Measurements from ENCODE around the gene EXPH5. TPM values are rescaled to one million over a fixed set of nuclear protein-coding genes. Genes with fewer than 3 reads are reported as not detected.

Gene EXPH5
- total and polyA plus RNA-seq, 2 donors (not counting 1 experiment from before 2014, with no cell fraction given), result 0.12 to 0.37 TPM

- Histone ChIP-seq H2AFZ (ENCODE audit: insufficient read depth, low read depth, low read length, poor library complexity, severe bottlenecking) (no peak overlapping the region), H3K36me3 (replicated peaks in 1 of 2; ENCODE audit: control extremely low read depth in 1 of 2, control insufficient read depth in 1 of 2, extremely low read depth in 1 of 2, insufficient read depth in 2 of 2, low read length in 1 of 2) (peaks cover 0 to 2% of the 10 kb centered on the region in 2 experiments), H4K20me1 (ENCODE audit: control insufficient read depth, insufficient read depth, low read length, poor library complexity, severe bottlenecking) (no peaks in the 10 kb centered on the region), H3K9ac (ENCODE audit: low read length) (no peak overlapping the region), H3K4me1 (ENCODE audit: control insufficient read depth in 2 of 2, insufficient read depth in 2 of 2, low read length in 2 of 2) (no peaks in the 10 kb centered on the region), H3K79me2 (ENCODE audit: control insufficient read depth, insufficient read depth, low read length) (no peaks in the 10 kb centered on the region), H3K9me3 (ENCODE audit: control extremely low read depth in 1 of 3, control insufficient read depth in 2 of 3, insufficient read depth in 1 of 3, low read length in 2 of 3) (no peaks in the 10 kb centered on the region), H3K27ac (ENCODE audit: low read length in 2 of 2) (no peak overlapping the region), H3K4me3 (ENCODE audit: control extremely low read depth in 1 of 5, extremely low read depth in 1 of 5, insufficient read depth in 1 of 5, low read depth in 2 of 5, low read length in 4 of 5) (no peak overlapping the region), H3K4me2 (replicated peaks; ENCODE audit: low read depth, low read length, poor library complexity, severe bottlenecking) (no peak overlapping the region), H3K27me3 (replicated peaks in 1 of 4; ENCODE audit: control extremely low read depth in 1 of 4, control insufficient read depth in 3 of 4, insufficient read depth in 4 of 4, low read length in 3 of 4) (no peaks in the 10 kb centered on the region)
- Mint-ChIP-seq H3K27me3 (no peaks in the 10 kb centered on the region), H3K4me3 (no peak overlapping the region), H3K4me1 (no peaks in the 10 kb centered on the region), H3K9me3 (ENCODE audit: insufficient read depth) (no peaks in the 10 kb centered on the region), H3K27ac (no peak overlapping the region)
- ChIA-PET CTCF (no interaction called here), POLR2A (no interaction called here)
- no peak for ATAC-seq (ENCODE audit: low read depth)
- intact Hi-C loops (cut with micrococcal nuclease), result no loop called here
- TF ChIP-seq CTCF (IDR thresholded peaks at IDR 0.05), result no peak
- no peak for TF ChIP-seq EZH2 (IDR thresholded peaks at IDR 0.05; ENCODE audit: borderline replicate concordance, insufficient read depth, low read depth, low read length, poor library complexity, severe bottlenecking)
- no peak for DNase-seq
These were observed 110.4 kb downstream of the EXPH5 start for GRCh38 chr11:108483163-108483562.

DNA sequence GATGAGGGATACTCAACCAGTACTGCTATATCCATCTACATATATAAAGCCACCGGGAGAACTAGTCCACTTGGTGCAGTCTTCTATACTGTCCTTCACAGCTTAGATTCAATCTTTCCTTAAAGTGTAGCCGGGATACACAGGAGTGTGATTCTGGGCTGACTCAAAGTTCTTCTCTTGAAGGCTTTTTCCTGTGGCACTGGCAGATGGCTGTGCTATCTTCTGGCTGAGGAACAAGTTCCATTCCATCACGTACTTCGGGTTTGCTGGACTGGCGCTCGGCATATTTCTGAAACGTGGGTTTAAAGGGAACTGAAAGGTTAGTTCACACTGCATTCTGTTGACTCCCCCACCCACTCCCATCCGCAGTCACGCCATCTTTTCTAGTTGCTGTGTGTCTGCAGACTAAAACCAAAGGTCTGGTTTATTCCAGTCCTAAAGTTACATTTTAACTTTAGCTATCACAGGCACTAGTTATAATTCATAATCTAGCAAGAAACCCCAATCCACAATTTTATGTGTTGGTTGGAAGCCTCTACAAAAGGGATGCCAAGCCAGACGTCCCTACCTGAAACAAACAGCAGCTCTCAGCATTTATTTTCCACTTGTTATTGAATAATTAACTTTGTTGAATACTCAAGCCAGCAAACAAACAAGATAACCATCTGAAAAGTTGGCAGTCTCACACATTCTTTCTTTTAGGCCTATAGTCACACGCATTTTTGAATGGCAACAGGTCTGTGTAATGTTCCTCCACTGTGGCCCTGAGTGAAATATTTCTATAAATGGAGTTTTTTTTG is 118.7 kb downstream of the EXPH5 start:
- no peaks in the 10 kb centered on the region for H3K4me1 Mint-ChIP-seq
- Histone ChIP-seq H3K79me2 (ENCODE audit: control insufficient read depth, insufficient read depth, low read length) (no peaks in the 10 kb centered on the region), H3K36me3 (replicated peaks in 1 of 2; ENCODE audit: control extremely low read depth in 1 of 2, control insufficient read depth in 1 of 2, extremely low read depth in 1 of 2, insufficient read depth in 2 of 2, low read length in 1 of 2) (no peaks in the 10 kb centered on the region)

More for the DNA sequence above, 118.7 kb downstream of the EXPH5 start:
- Histone ChIP-seq H4K20me1 (ENCODE audit: control insufficient read depth, insufficient read depth, low read length, poor library complexity, severe bottlenecking) (no peaks in the 10 kb centered on the region), H3K27me3 (replicated peaks in 1 of 4; ENCODE audit: control extremely low read depth in 1 of 4, control insufficient read depth in 3 of 4, insufficient read depth in 4 of 4, low read length in 3 of 4) (no peaks in the 10 kb centered on the region), H3K9ac (ENCODE audit: low read length) (no peak overlapping the region), H3K4me3 (ENCODE audit: control extremely low read depth in 1 of 5, extremely low read depth in 1 of 5, insufficient read depth in 1 of 5, low read depth in 2 of 5, low read length in 4 of 5) (no peak overlapping the region), H2AFZ (ENCODE audit: insufficient read depth, low read depth, low read length, poor library complexity, severe bottlenecking) (no peak overlapping the region), H3K9me3 (ENCODE audit: control extremely low read depth in 1 of 3, control insufficient read depth in 2 of 3, insufficient read depth in 1 of 3, low read length in 2 of 3) (no peaks in the 10 kb centered on the region), H3K4me1 (ENCODE audit: control insufficient read depth in 2 of 2, insufficient read depth in 2 of 2, low read length in 2 of 2) (no peaks in the 10 kb centered on the region), H3K27ac (ENCODE audit: low read length in 2 of 2) (no peak overlapping the region), H3K4me2 (replicated peaks; ENCODE audit: low read depth, low read length, poor library complexity, severe bottlenecking) (no peak overlapping the region)
- no peaks in the 10 kb centered on the region for H3K27me3 Mint-ChIP-seq
- DNase-seq, result no peak
- POLR2A ChIA-PET, result no interaction called here
- TF ChIP-seq EZH2 (IDR thresholded peaks at IDR 0.05; ENCODE audit: borderline replicate concordance, insufficient read depth, low read depth, low read length, poor library complexity, severe bottlenecking) (no peak), CTCF (IDR thresholded peaks at IDR 0.05) (no peak)
- H3K4me3 Mint-ChIP-seq, result no peak overlapping the region
- intact Hi-C loops (cut with micrococcal nuclease), result no loop called here
- CTCF ChIA-PET, result no interaction called here
- 97% methylated on average over 4 of the region's 11 CpGs for WGBS (ENCODE audit: insufficient coverage)
- no peaks in the 10 kb centered on the region for H3K9me3 Mint-ChIP-seq (ENCODE audit: insufficient read depth)
- no peak for ATAC-seq (ENCODE audit: low read depth)
- no peak overlapping the region for H3K27ac Mint-ChIP-seq
